Activated B cell treated with CpG ODN at 0.5 μM for 24 hours (primary cell): ENCODE measurements around the gene GFAP. TPM values are rescaled to one million over a fixed set of nuclear protein-coding genes. Genes with fewer than 3 reads are reported as not detected.

Experiments
- ATAC-seq: fragments of 200-7000 bp; cut with Tn5 transposase; one replicate; pipeline ENCODE4 v1.10.0; 2021; ENCODE audit warnings: low read depth, mild to moderate bottlenecking, moderate library complexity
- CTCF ChIA-PET: fragments of 350-600 bp; sonication (Branson Sonifier 250); formaldehyde crosslinking; loops from one replicate; lab custom pipeline; 2021; ENCODE audit warnings: antibody characterized with exemption; lab: Charles Lee
- POLR2A ChIA-PET: fragments of 350-600 bp; sonication (Branson Sonifier 250); formaldehyde crosslinking; loops from one replicate; lab custom pipeline; 2021; ENCODE audit warnings: antibody characterized with exemption; lab: Charles Lee
- DNase-seq: peaks from one replicate; pipeline ENCODE4 v3.0.0; 2022
- H3K27ac Mint-ChIP-seq: one replicate; pipeline ENCODE4 v1.8.0; 2020; ENCODE audit warnings: mixed read lengths
- H3K27me3 Mint-ChIP-seq: one replicate; pipeline ENCODE4 v1.8.0; 2021; ENCODE audit warnings: mixed read lengths
- H3K36me3 Mint-ChIP-seq: one replicate; pipeline ENCODE4 v1.8.0; 2021; ENCODE audit warnings: low read depth, mixed read lengths
- H3K4me1 Mint-ChIP-seq: one replicate; pipeline ENCODE4 v1.8.0; 2021; ENCODE audit warnings: mixed read lengths
- H3K4me3 Mint-ChIP-seq: one replicate; pipeline ENCODE4 v1.8.0; 2020; ENCODE audit warnings: mild to moderate bottlenecking, mixed read lengths
- H3K9me3 Mint-ChIP-seq: one replicate; pipeline ENCODE4 v1.8.0; 2020; ENCODE audit warnings: mixed read lengths
- CTCF ChIP-seq: fragments of 200-600 bp; IDR thresholded peaks from one replicate; pipeline ENCODE4 v1.8.0; 2022; ENCODE audit warnings: antibody characterized with exemption, mild to moderate bottlenecking
- intact Hi-C: fragments of 100-400 bp; cut with micrococcal nuclease; formaldehyde crosslinking; loops from one replicate; pipeline ENCODE4 v1.15.1; 2024
- total RNA-seq: library from RNA; stranded (reverse); gene quantifications from 2 replicates; pipeline ENCODE4 v1.2.3, GENCODE V29; 2022

Gene GFAP
- total RNA-seq, 1 donor from 2014 or later, result not detected

GRCh38 chr17:44908761-44909326, 6.5 kb downstream of the GFAP start:
- Mint-ChIP-seq H3K4me1 (peaks cover 13% of the 10 kb centered on the region), H3K9me3 (no peaks in the 10 kb centered on the region), H3K27ac (no peak overlapping the region), H3K4me3 (no peak overlapping the region), H3K36me3 (no peaks in the 10 kb centered on the region), H3K27me3 (peaks cover 27% of the 10 kb centered on the region)
- no peak for DNase-seq
- TF ChIP-seq CTCF, result no peak
- ATAC-seq, result no peak
- intact Hi-C loops, result no loop called here
- POLR2A ChIA-PET, result no interaction called here
- CTCF ChIA-PET, result no interaction called here

- Mint-ChIP-seq H3K9me3 (no peaks in the 10 kb centered on the region), H3K27me3 (peaks cover 21% of the 10 kb centered on the region), H3K4me3 (no peak overlapping the region), H3K27ac (no peak overlapping the region), H3K4me1 (peaks cover 9% of the 10 kb centered on the region), H3K36me3 (no peaks in the 10 kb centered on the region)
- CTCF ChIA-PET, result interaction anchor here (0.8 kb wide), 1 partner anchor 228 kb away, joined by 4 read pairs; the partner anchor contains the start of gene ACBD4
- intact Hi-C loops, result no loop called here
- DNase-seq (no peak), ATAC-seq (no peak)
- POLR2A ChIA-PET, result no interaction called here
- TF ChIP-seq CTCF, result no peak
These were observed 7.4 kb downstream of the GFAP start for GRCh38 chr17:44907729-44908470.

- intact Hi-C loops, result no loop called here
- DNase-seq (no peak), ATAC-seq (no peak)
- Mint-ChIP-seq H3K27ac (no peak overlapping the region), H3K4me1 (peaks cover 9% of the 10 kb centered on the region), H3K4me3 (no peak overlapping the region), H3K27me3 (peaks cover 15% of the 10 kb centered on the region), H3K9me3 (no peaks in the 10 kb centered on the region), H3K36me3 (no peaks in the 10 kb centered on the region)
- POLR2A ChIA-PET, result no interaction called here
- CTCF ChIA-PET, result interaction anchor here (0.8 kb wide), 1 partner anchor 229 kb away, joined by 4 read pairs; the partner anchor contains the start of gene ACBD4
- no peak for TF ChIP-seq CTCF
These were observed 8.3 kb downstream of the GFAP start for GRCh38 chr17:44906763-44907728.

- H3K9me3 Mint-ChIP-seq, result no peaks in the 10 kb centered on the region
- H3K4me3 Mint-ChIP-seq, result no peak overlapping the region
- ChIA-PET CTCF (no interaction called here), POLR2A (no interaction called here)
- DNase-seq (no peak), ATAC-seq (no peak)
- H3K27ac Mint-ChIP-seq, result no peak overlapping the region
- no peak for TF ChIP-seq CTCF
- peaks cover 13% of the 10 kb centered on the region for H3K27me3 Mint-ChIP-seq
- H3K36me3 Mint-ChIP-seq, result no peaks in the 10 kb centered on the region
- intact Hi-C loops, result no loop called here
- H3K4me1 Mint-ChIP-seq, result peaks cover 5% of the 10 kb centered on the region
These were observed 9.2 kb downstream of the GFAP start for GRCh38 chr17:44906010-44906646.
